ENCODE results near the gene AUH. TPM values are rescaled to one million over a fixed set of nuclear protein-coding genes. Genes with fewer than 3 reads are reported as not detected.
"Not testable (repeated sequence)": the region's sequence is repeated elsewhere in the genome, so short reads cannot be mapped to it uniquely, and the experiment has no call there.

AUH gene
- total RNA-seq, 4 donors from 2014 or later, result 10.6 to 25.4 (median 16.7) TPM

- H3K27me3 ChIP-seq, result no peaks in the 10 kb centered on the region
- TF ChIP-seq CTCF (IDR thresholded peaks at IDR 0.05), result no peak
- no peak for TF ChIP-seq POLR2A (IDR thresholded peaks at IDR 0.05)
- WGBS, 2 donors, result 61 to 72% methylated on average over 5 of the region's 5 CpGs
- peaks cover 0 to 17% (median 10%) of the 10 kb centered on the region in 3 donors for H3K4me1 ChIP-seq
- intact Hi-C loops (cut with DNase I), result no loop called here
- no peak overlapping the region for H3K27ac ChIP-seq
- H3K4me3 ChIP-seq, result no peak overlapping the region
- no peaks in the 10 kb centered on the region for H3K9me3 ChIP-seq
- DNase-seq, result no peak
- H3K36me3 ChIP-seq, result no peaks in the 10 kb centered on the region
Observed at GRCh38 chr9:91391412-91391811, 29.7 kb upstream of the AUH start.

GRCh38 chr9:91389686-91390085 is 28.0 kb upstream of the AUH start:
- H3K4me1 ChIP-seq; H3K36me3 ChIP-seq; H3K4me3 ChIP-seq; H3K27me3 ChIP-seq; intact Hi-C loops (cut with DNase I); H3K27ac ChIP-seq; H3K9me3 ChIP-seq; DNase-seq: not testable (repeated sequence)
- 98 to 100% methylated on average over 4 of the region's 4 CpGs for WGBS, 2 donors

GRCh38 chr9:91386765-91387164 is 25.0 kb upstream of the AUH start:
- Histone ChIP-seq H3K27me3 (no peaks in the 10 kb centered on the region), H3K4me1 (no peaks in the 10 kb centered on the region), H3K9me3 (no peaks in the 10 kb centered on the region), H3K4me3 (no peak overlapping the region), H3K36me3 (no peaks in the 10 kb centered on the region), H3K27ac (no peak overlapping the region)
- intact Hi-C loops (cut with DNase I), result no loop called here
- TF ChIP-seq CTCF (IDR thresholded peaks at IDR 0.05) (no peak), POLR2A (IDR thresholded peaks at IDR 0.05) (no peak)
- no peak for DNase-seq

GRCh38 chr9:91384954-91385353 is 23.2 kb upstream of the AUH start:
- WGBS, 2 donors, result 17 to 40% methylated on average over 1 of the region's 1 CpG
- Histone ChIP-seq H3K4me3 (no peak overlapping the region), H3K36me3 (no peaks in the 10 kb centered on the region), H3K4me1 (no peaks in the 10 kb centered on the region), H3K27ac (no peak overlapping the region), H3K9me3 (no peaks in the 10 kb centered on the region), H3K27me3 (no peaks in the 10 kb centered on the region)
- intact Hi-C loops (cut with DNase I), result no loop called here
- TF ChIP-seq CTCF (IDR thresholded peaks at IDR 0.05) (no peak), POLR2A (IDR thresholded peaks at IDR 0.05) (no peak)
- no peak for DNase-seq

GRCh38 chr9:91383577-91383976 is 21.9 kb upstream of the AUH start:
- no peaks in the 10 kb centered on the region for H3K4me1 ChIP-seq
- no peaks in the 10 kb centered on the region for H3K9me3 ChIP-seq
- H3K36me3 ChIP-seq, result no peaks in the 10 kb centered on the region
- H3K27ac ChIP-seq, result no peak overlapping the region
- no peaks in the 10 kb centered on the region for H3K27me3 ChIP-seq
- DNase-seq, result no peak
- TF ChIP-seq POLR2A (IDR thresholded peaks at IDR 0.05) (no peak), CTCF (IDR thresholded peaks at IDR 0.05) (no peak)
- intact Hi-C loops (cut with DNase I), result no loop called here
- no peak overlapping the region for H3K4me3 ChIP-seq

GRCh38 chr9:91382298-91382697 is 20.6 kb upstream of the AUH start:
- intact Hi-C loops (cut with DNase I), result no loop called here
- Histone ChIP-seq H3K4me1 (no peaks in the 10 kb centered on the region), H3K4me3 (no peak overlapping the region), H3K9me3 (no peaks in the 10 kb centered on the region), H3K27ac (no peak overlapping the region), H3K27me3 (no peaks in the 10 kb centered on the region), H3K36me3 (no peaks in the 10 kb centered on the region)
- 91 to 97% methylated on average over 4 of the region's 4 CpGs for WGBS, 2 donors
- DNase-seq, result no peak
- no peak for TF ChIP-seq CTCF (IDR thresholded peaks at IDR 0.05)
- no peak for TF ChIP-seq POLR2A (IDR thresholded peaks at IDR 0.05)

Measured in esophagus squamous epithelium (tissue), 5 donors.